ENCODE measurements around the gene ETV6. TPM values are rescaled to one million over a fixed set of nuclear protein-coding genes. Genes with fewer than 3 reads are reported as not detected.

ETV6 gene
- total RNA-seq, 1 donor: 11.2 TPM

- no peak for DNase-seq (ENCODE audit: low read depth)
- TF ChIP-seq, protein P1, sequence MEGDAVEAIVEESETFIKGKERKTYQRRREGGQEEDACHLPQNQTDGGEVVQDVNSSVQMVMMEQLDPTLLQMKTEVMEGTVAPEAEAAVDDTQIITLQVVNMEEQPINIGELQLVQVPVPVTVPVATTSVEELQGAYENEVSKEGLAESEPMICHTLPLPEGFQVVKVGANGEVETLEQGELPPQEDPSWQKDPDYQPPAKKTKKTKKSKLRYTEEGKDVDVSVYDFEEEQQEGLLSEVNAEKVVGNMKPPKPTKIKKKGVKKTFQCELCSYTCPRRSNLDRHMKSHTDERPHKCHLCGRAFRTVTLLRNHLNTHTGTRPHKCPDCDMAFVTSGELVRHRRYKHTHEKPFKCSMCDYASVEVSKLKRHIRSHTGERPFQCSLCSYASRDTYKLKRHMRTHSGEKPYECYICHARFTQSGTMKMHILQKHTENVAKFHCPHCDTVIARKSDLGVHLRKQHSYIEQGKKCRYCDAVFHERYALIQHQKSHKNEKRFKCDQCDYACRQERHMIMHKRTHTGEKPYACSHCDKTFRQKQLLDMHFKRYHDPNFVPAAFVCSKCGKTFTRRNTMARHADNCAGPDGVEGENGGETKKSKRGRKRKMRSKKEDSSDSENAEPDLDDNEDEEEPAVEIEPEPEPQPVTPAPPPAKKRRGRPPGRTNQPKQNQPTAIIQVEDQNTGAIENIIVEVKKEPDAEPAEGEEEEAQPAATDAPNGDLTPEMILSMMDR (IDR thresholded peaks at IDR 0.05; ENCODE audit: insufficient read depth, low read depth, low read length): no peak
- no peak overlapping the region for H3K4me3 ChIP-seq (ENCODE audit: low read depth, low read length)
These were observed 138.7 kb downstream of the ETV6 start for GRCh38 chr12:11787933-11788849.

DNA sequence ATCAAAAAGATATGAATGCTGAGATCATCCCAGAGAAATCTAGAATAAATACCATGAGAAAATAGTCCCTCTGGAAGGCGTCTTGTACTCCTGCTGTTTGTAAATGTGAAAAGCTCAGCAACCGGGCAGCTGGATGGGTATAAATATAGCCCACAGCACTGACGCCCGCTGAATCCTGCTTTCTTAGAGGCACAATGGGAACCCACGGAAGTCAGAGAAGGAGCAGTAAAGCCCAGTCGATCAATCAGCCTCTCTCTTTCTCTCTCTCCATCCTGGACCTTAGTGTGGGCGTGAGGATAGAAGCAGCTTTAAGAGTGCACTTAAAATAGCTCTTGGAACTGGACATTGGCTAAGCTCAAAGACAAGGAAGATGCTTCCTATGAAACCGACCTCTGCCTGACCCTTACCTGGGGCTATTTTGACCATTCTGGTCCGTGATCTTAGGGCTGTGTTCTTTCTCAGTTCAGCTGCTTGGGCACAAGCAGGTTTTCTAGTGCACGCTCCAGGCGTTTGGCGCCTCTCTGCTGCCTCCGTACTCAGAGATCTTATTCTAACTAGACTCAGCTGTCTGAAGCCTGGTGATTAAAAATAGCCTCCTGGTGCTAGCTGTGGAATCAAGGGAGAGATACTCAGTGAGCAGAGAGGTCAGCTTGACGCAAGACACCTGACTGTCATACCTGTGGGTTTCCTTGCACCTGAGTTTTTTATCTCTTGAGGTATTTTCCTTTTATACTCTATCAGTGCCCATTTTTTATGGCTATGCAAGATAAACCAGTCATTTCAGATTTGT, 144.6 kb downstream of the ETV6 start:
- TF ChIP-seq, protein P1 (IDR thresholded peaks at IDR 0.05; ENCODE audit: insufficient read depth, low read depth, low read length): no peak
- DNase-seq (ENCODE audit: low read depth): no peak

GRCh38 chr12:11794751-11795150, 145.3 kb downstream of the ETV6 start:
- TF ChIP-seq, protein P1 (IDR thresholded peaks at IDR 0.05; ENCODE audit: insufficient read depth, low read depth, low read length): no peak
- H3K4me3 ChIP-seq (ENCODE audit: low read depth, low read length): no peak overlapping the region
- no peak for DNase-seq (ENCODE audit: low read depth)

More for the DNA sequence above, 144.6 kb downstream of the ETV6 start:
- no peak overlapping the region for H3K4me3 ChIP-seq (ENCODE audit: low read depth, low read length)

DNA sequence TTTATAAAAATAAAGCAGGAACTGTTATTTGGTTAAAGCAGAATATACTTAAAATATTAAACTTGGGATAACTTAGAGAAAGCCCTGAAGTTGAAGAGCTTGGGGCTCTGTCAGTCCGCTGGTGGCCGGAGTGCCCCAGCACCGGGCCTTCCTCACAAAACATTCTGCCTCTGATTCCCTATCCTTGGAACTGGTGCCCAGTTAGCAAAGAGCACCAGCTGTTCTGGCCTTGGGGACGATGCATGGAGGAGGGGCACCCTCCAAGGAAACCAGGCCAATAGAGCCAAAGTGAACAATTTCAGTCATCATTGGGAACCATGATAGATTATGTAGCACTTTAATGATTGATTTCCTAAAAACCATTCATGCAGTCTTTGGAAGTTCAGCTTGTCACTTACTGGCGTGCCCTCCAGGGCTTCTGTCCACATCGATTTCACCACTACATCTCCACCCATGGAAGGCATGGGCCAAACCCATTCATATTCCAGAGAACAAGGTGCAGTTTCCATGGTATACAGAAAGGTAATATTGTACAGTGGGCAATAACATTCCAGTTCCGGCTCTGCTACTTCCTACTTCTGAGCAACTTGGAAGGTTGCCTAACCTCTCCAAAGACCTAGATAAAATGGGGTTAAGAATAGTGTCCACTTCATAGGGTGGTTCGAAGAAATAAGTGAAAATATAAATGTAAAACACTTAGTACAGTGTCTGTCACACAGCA, 145.9 kb downstream of the ETV6 start:
- no peak for DNase-seq (ENCODE audit: low read depth)
- H3K4me3 ChIP-seq (ENCODE audit: low read depth, low read length): no peak overlapping the region
- TF ChIP-seq, protein P1 (IDR thresholded peaks at IDR 0.05; ENCODE audit: insufficient read depth, low read depth, low read length): no peak

GRCh38 chr12:11795913-11796459, 146.5 kb downstream of the ETV6 start:
- H3K4me3 ChIP-seq (ENCODE audit: low read depth, low read length): no peak overlapping the region
- TF ChIP-seq, protein P1 (IDR thresholded peaks at IDR 0.05; ENCODE audit: insufficient read depth, low read depth, low read length): no peak
- DNase-seq (ENCODE audit: low read depth): peak; percentile 45

DNA sequence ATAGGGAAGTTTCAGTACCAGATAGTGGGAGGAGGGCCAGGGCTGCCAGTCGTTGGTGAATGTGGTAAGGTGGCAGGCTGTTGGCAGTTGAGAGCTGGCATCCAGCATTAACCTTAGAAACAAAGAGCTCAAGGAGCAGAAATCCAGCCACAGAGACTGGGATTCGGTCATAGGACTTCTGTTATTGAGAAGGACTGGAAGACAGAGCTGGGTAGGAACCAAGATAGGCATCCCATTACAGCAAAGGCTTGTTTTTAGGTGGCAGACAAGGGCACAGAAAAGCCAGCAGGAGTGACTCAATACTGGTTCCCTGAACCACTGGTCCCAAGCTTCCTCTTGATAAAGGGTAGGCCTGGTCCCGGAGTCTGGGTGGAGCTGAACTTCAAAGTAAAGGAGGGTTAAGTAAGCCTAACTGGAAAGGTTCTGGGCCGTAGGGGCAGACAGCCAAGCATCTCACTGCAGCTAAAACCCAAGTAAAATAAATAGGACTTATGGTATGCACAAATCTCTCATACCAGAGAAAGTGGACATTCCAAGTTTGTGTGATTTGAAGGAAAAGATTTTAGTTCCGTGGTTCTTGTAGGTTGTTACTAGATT, 147.9 kb downstream of the ETV6 start:
- peak; percentile 83 for DNase-seq (ENCODE audit: low read depth)
- TF ChIP-seq, protein P1 (IDR thresholded peaks at IDR 0.05; ENCODE audit: insufficient read depth, low read depth, low read length): no peak
- no peak overlapping the region for H3K4me3 ChIP-seq (ENCODE audit: low read depth, low read length)
